ENCODE data around the gene ABHD14A. TPM values are rescaled to one million over a fixed set of nuclear protein-coding genes. Genes with fewer than 3 reads are reported as not detected.

The ABHD14A gene
- total RNA-seq, 1 donor from 2014 or later = 11.8 TPM

DNA sequence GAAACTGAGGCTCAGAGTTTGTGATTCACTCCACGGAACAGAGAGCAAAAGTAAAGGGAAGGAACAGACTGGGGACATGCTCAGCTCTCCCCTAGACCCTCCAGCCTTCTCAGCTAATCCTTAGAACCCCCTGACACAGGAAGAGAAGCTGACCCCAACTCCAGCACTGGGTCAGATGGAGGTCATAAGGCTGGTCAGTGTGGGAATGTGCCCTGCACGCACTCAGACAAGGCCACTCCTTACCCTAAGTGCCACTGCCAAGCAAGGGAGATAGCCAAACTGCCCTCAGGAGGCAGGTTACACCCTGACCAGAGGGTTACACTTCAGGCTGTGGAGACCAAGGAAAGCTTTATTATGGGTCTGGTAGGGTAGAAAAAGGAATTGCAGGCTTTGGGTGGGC is 19.7 kb downstream of the ABHD14A start:
- no peak for TF ChIP-seq EZH2 (IDR thresholded peaks at IDR 0.05; ENCODE audit: insufficient read depth, low read length)
- TF ChIP-seq, protein P1, sequence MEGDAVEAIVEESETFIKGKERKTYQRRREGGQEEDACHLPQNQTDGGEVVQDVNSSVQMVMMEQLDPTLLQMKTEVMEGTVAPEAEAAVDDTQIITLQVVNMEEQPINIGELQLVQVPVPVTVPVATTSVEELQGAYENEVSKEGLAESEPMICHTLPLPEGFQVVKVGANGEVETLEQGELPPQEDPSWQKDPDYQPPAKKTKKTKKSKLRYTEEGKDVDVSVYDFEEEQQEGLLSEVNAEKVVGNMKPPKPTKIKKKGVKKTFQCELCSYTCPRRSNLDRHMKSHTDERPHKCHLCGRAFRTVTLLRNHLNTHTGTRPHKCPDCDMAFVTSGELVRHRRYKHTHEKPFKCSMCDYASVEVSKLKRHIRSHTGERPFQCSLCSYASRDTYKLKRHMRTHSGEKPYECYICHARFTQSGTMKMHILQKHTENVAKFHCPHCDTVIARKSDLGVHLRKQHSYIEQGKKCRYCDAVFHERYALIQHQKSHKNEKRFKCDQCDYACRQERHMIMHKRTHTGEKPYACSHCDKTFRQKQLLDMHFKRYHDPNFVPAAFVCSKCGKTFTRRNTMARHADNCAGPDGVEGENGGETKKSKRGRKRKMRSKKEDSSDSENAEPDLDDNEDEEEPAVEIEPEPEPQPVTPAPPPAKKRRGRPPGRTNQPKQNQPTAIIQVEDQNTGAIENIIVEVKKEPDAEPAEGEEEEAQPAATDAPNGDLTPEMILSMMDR (IDR thresholded peaks at IDR 0.05; ENCODE audit: insufficient read depth, low read depth, low read length) = no peak
- Mint-ChIP-seq H3K4me1 (ENCODE audit: low read depth, unreplicated experiment) (peaks cover 17% of the 10 kb centered on the region), H3K4me3 (ENCODE audit: unreplicated experiment) (peak overlapping the region; percentile 100), H3K27me3 (ENCODE audit: low read depth, unreplicated experiment) (no peaks in the 10 kb centered on the region), H3K36me3 (ENCODE audit: low read depth, unreplicated experiment) (peaks cover 20% of the 10 kb centered on the region), H3K27ac (ENCODE audit: unreplicated experiment) (peak overlapping the region; percentile 100), H3K9me3 (ENCODE audit: unreplicated experiment) (no peaks in the 10 kb centered on the region)
- peaks cover 21% of the 10 kb centered on the region for H3K36me3 ChIP-seq (ENCODE audit: insufficient read depth, low read length)
- no peak for FAIRE-seq
- peak overlapping the region; percentile 87 for H3K27ac ChIP-seq (ENCODE audit: low read depth, low read length)
- no peak overlapping the region for H2AFZ ChIP-seq (ENCODE audit: low read depth, low read length)
- H3K4me1 ChIP-seq (ENCODE audit: insufficient read depth, low read length) = peaks cover 33% of the 10 kb centered on the region
- peak overlapping the region; percentile 96 for H3K9ac ChIP-seq (ENCODE audit: low read length)
- H3K9me3 ChIP-seq (ENCODE audit: insufficient read depth, low read depth, low read length) = no peaks in the 10 kb centered on the region
- H3K4me3 ChIP-seq (ENCODE audit: insufficient read depth, low read depth, low read length) = peak overlapping the region; percentile 93
- H3K79me2 ChIP-seq (ENCODE audit: insufficient read depth, low read length) = peaks cover 40% of the 10 kb centered on the region
- no peak for DNase-seq (ENCODE audit: low read depth)
- H3K27me3 ChIP-seq (ENCODE audit: insufficient read depth, low read length) = no peaks in the 10 kb centered on the region
- peaks cover 25% of the 10 kb centered on the region for H4K20me1 ChIP-seq (ENCODE audit: insufficient read depth, low read length)
- H3K4me2 ChIP-seq (ENCODE audit: low read length) = peak overlapping the region; percentile 84

DNA sequence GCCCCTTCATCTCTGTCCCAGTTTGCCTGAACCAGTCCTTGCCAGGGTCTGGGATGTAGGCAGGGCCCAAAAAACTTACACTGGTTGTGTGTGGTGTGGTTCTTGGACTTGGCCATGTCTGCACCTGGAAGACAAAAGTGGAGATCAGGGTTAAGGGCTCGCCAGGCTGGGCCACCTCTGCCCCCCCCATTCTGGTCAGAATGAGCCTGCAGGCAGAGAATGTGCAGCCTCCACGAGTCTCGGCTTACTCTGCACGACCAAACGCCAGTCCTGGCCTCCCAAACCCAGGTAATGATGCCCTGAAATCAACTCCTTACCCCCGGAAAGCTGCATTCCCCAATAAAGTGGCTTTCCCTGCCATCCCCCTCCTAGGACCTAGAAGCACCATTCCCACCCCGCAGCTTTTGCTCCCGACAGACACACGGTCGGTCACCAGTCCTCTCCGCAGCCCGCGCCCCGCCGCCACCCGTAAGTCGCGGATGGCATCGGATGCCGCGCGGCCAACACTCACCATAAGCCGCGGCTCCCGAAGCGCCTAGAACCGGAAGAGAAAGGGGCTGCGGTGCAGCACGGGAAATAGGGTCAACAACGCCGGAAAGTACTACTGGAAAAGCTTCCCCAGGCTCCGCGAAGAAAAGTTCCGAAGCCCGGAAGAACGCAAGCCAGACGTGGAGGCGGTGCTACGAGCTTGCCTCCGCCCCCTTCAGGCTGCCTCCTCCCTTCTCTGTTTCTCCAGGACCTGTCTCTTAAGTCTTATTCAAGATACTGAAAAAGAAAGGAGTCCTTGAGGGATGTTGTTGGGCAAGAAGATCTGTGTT is 20.7 kb downstream of the ABHD14A start, which contains the start of gene RPL29:
TSS of gene RPL29 (minus strand) at position 550 of the 818 bp plus-strand sequence. CDS start at position 116, 434 bp downstream.
- no peaks in the 10 kb centered on the region for H3K9me3 Mint-ChIP-seq (ENCODE audit: unreplicated experiment)
- DNase-seq (ENCODE audit: low read depth) (peak; percentile 92), FAIRE-seq (peak; percentile 37)
- peaks cover 17% of the 10 kb centered on the region for H3K4me1 Mint-ChIP-seq (ENCODE audit: low read depth, unreplicated experiment)
- no peaks in the 10 kb centered on the region for H3K27me3 Mint-ChIP-seq (ENCODE audit: low read depth, unreplicated experiment)
- peaks cover 33% of the 10 kb centered on the region for H3K4me1 ChIP-seq (ENCODE audit: insufficient read depth, low read length)
- H3K9ac ChIP-seq (ENCODE audit: low read length) = peak within 1 kb of the TSS; percentile 96
- peak within 1 kb of the TSS; percentile 93 for H3K4me3 ChIP-seq (ENCODE audit: insufficient read depth, low read depth, low read length)
- H3K27ac ChIP-seq (ENCODE audit: low read depth, low read length) = peak within 1 kb of the TSS; percentile 87
- peak within 1 kb of the TSS; percentile 84 for H3K4me2 ChIP-seq (ENCODE audit: low read length)
- H2AFZ ChIP-seq (ENCODE audit: low read depth, low read length) = peak within 1 kb of the TSS; percentile 62
- no peaks in the 10 kb centered on the region for H3K9me3 ChIP-seq (ENCODE audit: insufficient read depth, low read depth, low read length)
- H3K27ac Mint-ChIP-seq (ENCODE audit: unreplicated experiment) = peak within 1 kb of the TSS; percentile 100
- H3K27me3 ChIP-seq (ENCODE audit: insufficient read depth, low read length) = no peaks in the 10 kb centered on the region
- H3K79me2 ChIP-seq (ENCODE audit: insufficient read depth, low read length) = peaks cover 40% of the 10 kb centered on the region
- peak within 1 kb of the TSS; percentile 100 for H3K4me3 Mint-ChIP-seq (ENCODE audit: unreplicated experiment)
- peaks cover 20% of the 10 kb centered on the region for H3K36me3 Mint-ChIP-seq (ENCODE audit: low read depth, unreplicated experiment)
- H3K36me3 ChIP-seq (ENCODE audit: insufficient read depth, low read length) = peaks cover 21% of the 10 kb centered on the region
- TF ChIP-seq, protein P1 (IDR thresholded peaks at IDR 0.05; ENCODE audit: insufficient read depth, low read depth, low read length) = no peak
- TF ChIP-seq EZH2 (IDR thresholded peaks at IDR 0.05; ENCODE audit: insufficient read depth, low read length) = no peak
- H4K20me1 ChIP-seq (ENCODE audit: insufficient read depth, low read length) = peaks cover 25% of the 10 kb centered on the region

DNA sequence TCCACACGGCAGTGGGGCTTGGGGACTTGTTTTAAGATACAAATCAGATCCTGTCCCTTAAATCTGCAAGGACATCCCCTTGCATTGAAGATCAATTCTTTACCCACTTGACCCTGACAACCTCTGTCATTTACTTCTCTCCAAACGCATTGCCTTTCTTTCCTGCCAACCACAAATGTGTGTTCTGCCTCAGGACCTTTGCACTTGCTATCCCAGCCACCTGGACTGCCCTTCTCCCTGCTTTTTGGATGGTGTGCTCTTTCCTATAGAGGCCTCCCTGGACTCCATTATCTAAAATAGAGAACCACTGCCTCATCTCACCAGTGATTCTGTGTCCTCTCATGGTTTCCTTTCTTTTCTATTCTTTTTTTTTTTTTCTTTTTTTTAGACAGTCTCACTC is 22.3 kb downstream of the ABHD14A start:
- no peak overlapping the region for H2AFZ ChIP-seq (ENCODE audit: low read depth, low read length)
- H3K4me2 ChIP-seq (ENCODE audit: low read length) = no peak overlapping the region
- Mint-ChIP-seq H3K27me3 (ENCODE audit: low read depth, unreplicated experiment) (no peaks in the 10 kb centered on the region), H3K36me3 (ENCODE audit: low read depth, unreplicated experiment) (peaks cover 15% of the 10 kb centered on the region), H3K9me3 (ENCODE audit: unreplicated experiment) (no peaks in the 10 kb centered on the region), H3K4me1 (ENCODE audit: low read depth, unreplicated experiment) (peaks cover 14% of the 10 kb centered on the region), H3K27ac (ENCODE audit: unreplicated experiment) (no peak overlapping the region), H3K4me3 (ENCODE audit: unreplicated experiment) (peak overlapping the region; percentile 61)
- H3K9me3 ChIP-seq (ENCODE audit: insufficient read depth, low read depth, low read length) = no peaks in the 10 kb centered on the region
- H3K9ac ChIP-seq (ENCODE audit: low read length) = no peak overlapping the region
- no peaks in the 10 kb centered on the region for H3K27me3 ChIP-seq (ENCODE audit: insufficient read depth, low read length)
- peaks cover 29% of the 10 kb centered on the region for H3K4me1 ChIP-seq (ENCODE audit: insufficient read depth, low read length)
- FAIRE-seq = no peak
- H3K36me3 ChIP-seq (ENCODE audit: insufficient read depth, low read length) = peaks cover 21% of the 10 kb centered on the region
- no peak overlapping the region for H3K27ac ChIP-seq (ENCODE audit: low read depth, low read length)
- peaks cover 20% of the 10 kb centered on the region for H4K20me1 ChIP-seq (ENCODE audit: insufficient read depth, low read length)
- peaks cover 34% of the 10 kb centered on the region for H3K79me2 ChIP-seq (ENCODE audit: insufficient read depth, low read length)
- TF ChIP-seq, protein P1 (IDR thresholded peaks at IDR 0.05; ENCODE audit: insufficient read depth, low read depth, low read length) = no peak
- no peak for TF ChIP-seq EZH2 (IDR thresholded peaks at IDR 0.05; ENCODE audit: insufficient read depth, low read length)
- no peak overlapping the region for H3K4me3 ChIP-seq (ENCODE audit: insufficient read depth, low read depth, low read length)
- DNase-seq (ENCODE audit: low read depth) = no peak

All from astrocyte (in vitro differentiated cells and primary cell).